ENCODE data around the gene AGPAT3.
"Not testable (repeated sequence)": the region's sequence is repeated elsewhere in the genome, so short reads cannot be mapped to it uniquely, and the experiment has no call there.

Gene AGPAT3

DNA sequence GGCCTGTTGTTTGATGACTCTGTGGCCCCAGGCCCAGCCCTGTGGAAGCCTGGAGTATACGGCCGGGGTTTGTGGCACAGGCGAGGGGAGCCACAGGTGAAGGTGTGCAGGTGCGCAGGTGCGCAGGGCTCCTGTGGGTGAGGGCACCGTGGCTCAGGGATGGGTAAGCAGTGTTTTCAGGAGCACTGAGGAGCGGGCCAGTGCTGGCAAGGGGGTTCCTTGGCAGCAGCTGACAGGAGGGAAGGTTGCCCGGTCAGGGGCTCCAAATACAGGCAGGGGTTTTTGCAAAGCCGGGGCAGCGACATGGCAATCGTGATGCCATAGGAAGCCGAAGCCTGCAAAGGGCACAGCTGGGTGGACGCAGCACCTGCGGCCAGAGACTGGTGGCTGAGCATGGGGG, 20.7 kb downstream of the AGPAT3 start:
- no peak for DNase-seq

DNA sequence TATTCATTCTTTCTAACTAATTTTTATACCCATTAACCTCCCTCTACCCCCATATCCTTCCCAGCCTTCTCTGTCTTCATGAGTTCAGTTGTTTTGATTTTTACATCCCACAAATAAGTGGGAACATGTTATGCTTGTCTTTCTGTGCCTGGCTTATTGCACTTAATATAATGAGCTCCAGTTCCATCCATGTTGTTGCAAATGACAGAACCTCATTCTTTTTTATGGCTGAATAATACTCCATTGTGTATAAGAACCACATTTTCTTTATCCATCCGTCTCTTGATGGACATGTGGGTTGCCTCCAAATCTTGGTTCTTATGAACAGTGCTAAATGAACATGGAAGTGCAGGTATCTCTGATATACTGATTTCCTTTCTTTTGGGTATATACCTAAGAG, 21.5 kb downstream of the AGPAT3 start:
- DNase-seq: no peak

DNA sequence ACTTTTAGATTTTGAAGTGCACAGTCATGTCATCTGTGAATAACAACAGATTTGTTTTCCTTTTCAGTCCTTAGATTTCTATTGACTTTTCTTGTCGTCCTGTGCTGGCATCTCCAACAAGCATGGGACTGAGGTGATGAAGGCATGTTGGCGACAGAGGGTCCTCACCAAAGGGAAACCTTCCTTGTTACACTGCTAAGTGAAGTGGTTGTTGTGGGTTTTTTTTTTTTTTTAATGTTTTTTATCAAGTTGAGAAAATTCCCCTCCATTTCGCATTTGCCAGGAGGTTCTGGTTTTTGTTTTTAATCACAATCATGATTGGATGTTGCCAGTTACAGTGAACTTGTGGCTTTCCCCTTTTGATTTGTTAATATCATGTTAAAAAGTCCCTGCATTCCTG, 24.0 kb downstream of the AGPAT3 start:
- no peak for DNase-seq

- no peak for DNase-seq
Measured at GRCh38 chr21:43890042-43890441, 25.0 kb downstream of the AGPAT3 start.

DNA sequence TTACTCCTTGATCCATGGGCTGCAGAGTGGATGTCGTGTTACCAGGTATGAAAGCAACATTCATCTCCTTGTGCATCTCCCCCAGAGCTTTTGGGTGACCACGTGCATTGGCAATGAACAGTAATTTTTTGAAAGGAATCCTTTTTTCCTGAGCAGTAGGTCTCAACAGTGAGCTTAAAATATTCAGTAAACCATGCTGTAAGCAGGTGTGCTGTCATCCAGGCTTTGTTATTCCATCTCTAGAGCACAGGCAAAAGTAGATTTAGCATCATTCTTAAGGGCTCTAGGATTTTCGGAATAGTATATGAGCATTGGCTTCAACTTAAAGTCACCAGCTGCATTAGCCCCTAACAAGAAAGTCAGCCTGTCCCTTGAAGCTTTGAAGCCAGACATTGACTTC, 27.3 kb downstream of the AGPAT3 start:
- DNase-seq: no peak

- DNase-seq: peak; percentile 18
Measured at GRCh38 chr21:43892984-43893535, 28.0 kb downstream of the AGPAT3 start.

- DNase-seq: peak; percentile 88
Measured at GRCh38 chr21:43893536-43894205, 28.6 kb downstream of the AGPAT3 start.

DNA sequence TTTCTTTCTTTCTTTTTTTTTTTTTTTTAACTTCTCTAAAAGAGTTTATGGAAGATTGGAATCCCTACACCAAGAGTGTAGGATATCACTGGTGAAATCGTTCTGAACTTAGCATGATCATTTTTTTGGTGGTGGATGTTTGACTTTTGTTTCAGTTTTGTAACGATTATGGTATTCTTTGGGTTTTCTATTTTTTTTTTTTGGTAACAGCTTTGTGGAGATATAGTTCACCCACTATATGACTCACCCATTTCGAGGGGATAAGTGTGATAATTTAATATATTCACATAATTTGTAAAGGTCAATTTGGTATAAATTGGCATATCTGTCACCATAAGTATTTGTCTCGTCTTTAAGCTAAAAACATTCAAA, 29.2 kb downstream of the AGPAT3 start:
- DNase-seq: no peak

GRCh38 chr21:43895196-43895595, 30.2 kb downstream of the AGPAT3 start:
- no peak for DNase-seq

DNA sequence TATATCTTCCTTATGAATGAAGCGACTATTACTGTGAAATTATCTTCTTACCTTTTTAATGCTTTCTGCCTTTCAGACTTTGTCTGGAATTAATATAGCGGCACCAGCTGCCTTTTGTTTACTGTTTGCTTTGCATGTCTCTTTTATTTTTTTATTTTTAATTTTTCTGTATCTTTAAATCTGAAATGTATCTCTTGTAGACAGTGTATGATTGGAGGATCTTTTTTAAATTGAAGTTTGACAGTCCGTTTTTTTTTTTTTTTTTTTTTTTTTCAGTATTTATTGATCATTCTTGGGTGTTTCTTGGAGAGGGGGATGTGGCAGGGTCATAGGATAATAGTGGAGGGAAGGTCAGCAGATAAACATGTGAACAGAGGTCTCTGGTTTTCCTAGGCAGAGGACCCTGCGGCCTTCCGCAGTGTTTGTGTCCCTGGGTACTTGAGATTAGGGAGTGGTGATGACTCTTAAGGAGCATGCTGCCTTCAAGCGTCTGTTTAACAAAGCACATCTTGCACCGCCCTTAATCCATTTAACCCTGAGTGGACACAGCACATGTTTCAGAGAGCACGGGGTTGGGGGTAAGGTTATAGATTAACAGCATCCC, 31.8 kb downstream of the AGPAT3 start:
- DNase-seq: not testable (repeated sequence)

DNA sequence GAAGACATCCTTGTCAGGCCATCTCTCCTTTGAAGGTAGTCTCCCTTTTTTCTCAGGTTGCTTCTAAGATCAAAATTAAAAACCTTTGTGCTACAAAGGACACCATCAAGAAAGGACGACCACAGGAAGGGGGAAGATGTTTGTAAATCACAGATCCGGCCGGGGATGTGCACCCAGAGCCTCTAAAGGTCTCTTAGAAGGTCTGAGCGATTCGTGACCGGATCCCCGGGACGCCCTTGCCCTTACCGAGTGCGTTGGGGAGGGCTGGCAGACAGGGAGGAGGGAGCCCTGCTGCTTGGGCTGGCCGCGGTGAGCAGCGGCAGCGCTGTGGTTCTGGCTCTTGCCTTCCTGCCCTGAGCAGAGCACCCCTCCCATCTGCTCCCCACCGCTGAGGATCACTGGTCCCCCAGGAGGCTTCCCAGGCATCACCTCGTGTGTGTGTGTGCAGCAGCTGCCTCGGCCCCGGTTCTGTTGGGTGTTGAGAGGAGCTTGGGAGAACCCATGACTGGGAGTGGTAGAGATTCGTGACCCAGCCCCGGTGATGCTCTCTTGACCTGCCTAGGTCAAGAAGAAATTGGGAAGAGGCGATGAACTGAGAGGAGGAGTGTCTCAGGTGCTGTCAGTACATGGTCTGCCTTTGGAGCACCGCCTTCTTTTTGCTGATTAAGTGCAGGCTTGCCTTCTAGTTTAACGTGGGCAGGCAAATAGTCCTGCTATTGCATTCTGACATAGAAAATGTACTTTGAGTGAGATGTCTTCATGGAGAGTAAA, 34.5 kb downstream of the AGPAT3 start:
- DNase-seq: no peak

GRCh38 chr21:43900078-43900385, 35.0 kb downstream of the AGPAT3 start:
- DNase-seq: no peak

DNA sequence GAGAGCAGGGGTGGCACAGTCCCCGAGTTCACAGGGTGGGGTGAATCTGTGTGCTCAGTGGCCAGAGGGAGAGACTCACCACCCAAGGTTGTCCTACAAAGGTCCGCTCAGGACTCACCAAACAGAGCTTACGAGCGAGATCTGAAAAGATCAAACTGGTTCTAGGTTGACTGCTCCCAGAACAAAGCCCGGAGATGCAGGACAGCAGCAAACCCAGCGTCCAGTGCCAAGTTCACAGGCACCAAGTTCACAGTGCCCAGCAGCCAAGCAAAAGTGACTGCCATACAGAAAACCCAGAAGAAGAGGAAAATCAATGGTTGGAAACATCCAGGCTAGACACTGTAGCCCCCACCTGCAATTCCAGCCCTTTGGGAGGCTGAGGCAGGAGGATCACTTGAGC, 35.7 kb downstream of the AGPAT3 start:
- no peak for DNase-seq

DNA sequence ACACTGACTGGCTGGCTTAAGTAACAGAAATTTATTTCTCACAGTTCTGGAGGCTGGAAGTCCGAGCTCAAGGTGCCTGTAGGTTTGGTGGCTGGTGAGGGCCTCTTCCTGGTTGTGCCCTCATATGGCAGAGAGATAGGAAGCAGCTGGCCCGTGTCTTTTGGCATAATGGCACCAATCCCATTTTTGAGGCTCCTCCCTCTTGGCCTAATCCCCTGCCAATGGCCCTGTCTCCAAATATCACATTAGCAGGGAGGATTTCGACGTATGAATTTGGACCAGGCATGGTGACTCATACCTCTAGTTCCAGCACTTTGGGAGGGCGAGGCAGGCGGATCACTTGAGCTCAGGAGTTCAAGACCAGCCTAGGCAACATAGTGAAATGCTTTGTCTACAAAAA, 37.4 kb downstream of the AGPAT3 start:
- no peak for DNase-seq

DNA sequence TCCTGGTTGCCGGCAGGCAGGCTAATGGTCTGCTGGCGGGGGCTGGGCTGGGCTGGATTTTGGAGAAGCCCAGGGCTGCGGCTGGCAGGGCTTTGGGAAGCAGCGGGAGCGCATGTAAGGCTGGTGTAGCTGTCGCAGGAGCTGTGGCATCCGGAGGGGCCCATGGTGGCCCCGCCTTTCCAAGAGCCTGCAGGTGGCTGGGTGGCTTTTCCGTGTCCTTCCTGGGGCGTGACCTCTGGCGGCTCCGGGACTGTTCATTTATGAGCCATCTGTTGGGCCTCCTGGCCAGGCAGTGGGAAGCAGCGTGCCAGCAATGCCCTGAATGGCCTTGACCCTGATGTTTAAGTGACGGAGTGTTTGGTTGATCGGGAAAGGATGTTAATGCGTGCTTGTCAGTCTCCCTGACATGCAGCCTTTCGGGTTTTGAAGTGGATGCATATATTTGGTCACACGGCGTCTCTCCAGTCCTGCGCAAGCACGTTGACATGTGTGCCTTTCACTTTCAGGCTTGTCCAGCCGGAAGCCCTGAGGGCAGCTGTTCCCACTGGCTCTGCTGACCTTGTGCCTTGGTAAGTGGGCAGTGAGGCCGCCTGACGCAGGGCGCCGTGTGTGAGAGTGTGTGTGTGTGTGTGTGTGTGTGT, 38.5 kb downstream of the AGPAT3 start:
- DNase-seq: no peak

DNA sequence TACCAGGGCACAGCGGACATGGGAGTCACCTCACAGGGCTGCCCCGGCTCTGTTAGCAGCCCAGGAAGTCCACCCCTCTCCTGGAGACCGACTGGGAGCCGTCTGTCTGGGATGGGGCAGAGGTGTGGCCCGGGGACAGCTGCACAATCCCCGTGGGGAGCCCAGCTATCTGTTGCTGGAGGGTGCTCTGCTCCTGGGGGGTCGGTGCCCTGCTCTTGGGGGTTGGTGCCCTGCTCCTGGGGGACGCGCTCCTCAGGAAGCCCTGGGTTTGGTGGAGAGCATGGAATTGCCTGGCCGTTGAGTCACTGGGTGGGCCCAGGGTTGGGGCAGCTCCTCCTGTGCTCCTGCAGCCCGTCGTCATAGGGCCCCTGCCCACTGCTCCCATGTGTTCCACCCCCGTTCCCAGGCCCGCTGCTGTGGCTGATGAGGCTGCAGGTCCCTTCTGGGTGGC, 39.3 kb downstream of the AGPAT3 start:
- no peak for DNase-seq

DNA sequence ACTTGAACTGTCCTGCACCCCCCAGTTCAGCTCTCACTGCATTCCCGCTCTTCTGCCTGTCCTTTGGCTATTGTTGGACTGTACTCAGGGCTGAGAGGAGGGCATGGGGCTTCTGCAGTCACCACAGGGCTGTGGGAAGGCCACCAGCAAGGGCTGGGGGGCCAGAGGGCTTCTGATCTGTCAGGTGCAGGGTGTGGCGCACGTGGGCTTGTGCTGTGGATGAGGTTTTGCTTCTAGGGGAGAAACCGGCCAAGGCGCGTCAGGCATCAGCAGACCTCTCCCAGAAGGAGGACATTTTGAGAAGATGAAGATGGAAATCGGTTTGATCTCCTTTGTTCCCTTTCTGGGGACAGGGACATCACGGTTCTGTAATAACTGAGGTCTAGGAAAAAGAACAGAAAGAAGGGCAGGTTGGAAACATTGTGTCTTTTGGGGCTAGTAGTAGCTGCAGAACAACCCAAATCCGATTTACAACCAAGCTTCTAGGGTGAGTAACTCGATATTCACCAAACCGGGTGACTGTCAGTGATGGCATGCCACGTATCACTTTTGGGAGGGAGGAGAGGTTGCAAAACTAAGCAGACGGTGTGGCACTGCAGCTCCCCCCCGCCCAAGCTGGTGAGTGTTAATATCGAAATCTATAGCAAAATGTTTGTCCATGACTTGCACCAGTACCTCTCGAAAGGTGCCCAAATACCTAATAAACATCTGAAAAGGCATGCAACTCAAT, 40.9 kb downstream of the AGPAT3 start:
- no peak for DNase-seq

- DNase-seq: no peak
Measured at GRCh38 chr21:43906585-43907370, 41.8 kb downstream of the AGPAT3 start.

DNA sequence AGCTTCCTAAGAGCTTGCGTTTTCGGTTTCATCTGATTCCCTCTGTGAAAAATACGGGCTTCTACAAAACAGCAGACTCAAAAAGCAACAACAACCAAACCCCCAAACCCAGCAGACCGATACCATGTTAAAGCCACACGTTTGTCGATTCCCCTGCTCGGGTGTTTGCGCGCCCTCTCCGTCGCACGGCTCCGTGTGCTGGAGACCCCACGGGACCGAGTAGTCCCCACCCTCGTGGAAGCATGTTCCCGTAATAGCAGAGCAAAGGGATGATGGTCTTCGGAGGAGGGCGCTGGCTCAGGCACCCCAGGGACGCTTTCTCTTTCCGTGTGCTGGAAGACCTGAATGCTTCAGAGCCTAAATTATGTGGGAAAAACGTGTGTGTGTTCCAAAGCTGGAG, 42.7 kb downstream of the AGPAT3 start:
- DNase-seq: no peak

DNA sequence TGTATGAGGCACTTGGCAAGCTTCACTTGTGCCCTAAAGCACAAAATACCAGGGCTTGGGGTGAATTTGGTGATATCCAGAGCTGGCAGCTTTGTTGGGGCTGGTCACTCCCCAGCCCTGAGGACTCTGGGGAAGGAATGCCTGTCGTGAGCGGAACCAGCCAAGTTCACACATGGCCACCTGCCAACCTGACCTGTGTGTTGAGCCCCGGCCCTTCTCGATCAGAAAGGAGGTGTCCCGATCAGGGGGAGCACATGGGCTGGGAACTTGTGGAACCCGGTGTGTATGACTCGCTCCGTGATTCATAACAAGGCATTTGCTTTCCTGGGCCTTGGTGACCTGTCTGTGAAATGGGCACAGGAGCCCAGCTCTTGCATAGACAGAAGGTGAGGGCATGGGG, 43.1 kb downstream of the AGPAT3 start:
- no peak for DNase-seq

GRCh38 chr21:43909741-43910400, 44.8 kb downstream of the AGPAT3 start:
- DNase-seq: no peak

GRCh38 chr21:43910460-43910859, 45.4 kb downstream of the AGPAT3 start:
- no peak for DNase-seq

All from activated CD4-positive, alpha-beta T cell treated with anti-CD3 and anti-CD28 coated beads, Interleukin-2, amount 50 U/mL, for 16 hours (primary cell).